IMR-90 (cell line): ENCODE data around the gene MYH10. TPM values are rescaled to one million over a fixed set of nuclear protein-coding genes. Genes with fewer than 3 reads are reported as not detected.

Source experiments
- ATAC-seq: fragments of 200-7000 bp; cut with Tn5 transposase; 2 replicates; pipeline ENCODE4 v1.9.1; 2020; ENCODE audit warnings: low read depth, mild to moderate bottlenecking, moderate library complexity
- Bru-seq: library from RNA; stranded (reverse); fragments of 400-500 nt; gene quantifications from one replicate; lab custom pipeline; 2021; lab: Mats Ljungman, UMichigan
- BruChase-seq, 2 experiments: library from RNA; stranded (reverse); fragments of 400-500 nt; gene quantifications; one replicate each; lab custom pipeline; 2021; lab: Mats Ljungman, UMichigan
- BruUV-seq: library from RNA; stranded (reverse); fragments of 400-500 nt; replicated peaks from 2 replicates; lab custom pipeline; 2021; lab: Mats Ljungman, UMichigan
- CTCF ChIA-PET: fragments of 300-600 bp; formaldehyde crosslinking; extraction: SDS; loops from one replicate; lab custom pipeline; 2021; ENCODE audit warnings: antibody characterized with exemption; lab: Yijun Ruan, JAX
- POLR2A ChIA-PET: fragments of 300-600 bp; sonication (Branson Sonifier 250); formaldehyde crosslinking; loops from one replicate; lab custom pipeline; 2022; ENCODE audit warnings: antibody characterized with exemption; ENCODE audit not compliant: unreplicated experiment; lab: Charles Lee
- DNase-seq: peaks from one replicate; pipeline ENCODE4 v3.0.0; 2013
- H2AFZ ChIP-seq: replicated peaks from 2 replicates; pipeline ENCODE3; 2013; ENCODE audit warnings: low read length, mild to moderate bottlenecking; ENCODE audit not compliant: poor library complexity
- H2AK5ac ChIP-seq: 2 replicates; pipeline ENCODE4 v1.6.1; 2013; ENCODE audit warnings: low read depth, low read length, inconsistent platforms
- H2AK9ac ChIP-seq: replicated peaks from 2 replicates; pipeline ENCODE3; 2013; ENCODE audit warnings: mild to moderate bottlenecking, low read depth, low read length, moderate library complexity; ENCODE audit not compliant: poor library complexity
- H2BK120ac ChIP-seq: 2 replicates; pipeline ENCODE4 v1.6.1; 2013; ENCODE audit warnings: low read depth, low read length, inconsistent platforms
- H2BK15ac ChIP-seq: 3 replicates; pipeline ENCODE4 v1.6.1; 2013; ENCODE audit warnings: low read depth, low read length, inconsistent platforms
- H2BK20ac ChIP-seq: 2 replicates; pipeline ENCODE4 v1.6.1; 2013; ENCODE audit warnings: low read depth, mild to moderate bottlenecking, inconsistent platforms, low read length, moderate library complexity
- H2BK5ac ChIP-seq: 2 replicates; pipeline ENCODE4 v1.6.1; 2013; ENCODE audit warnings: mild to moderate bottlenecking, low read depth, low read length, inconsistent platforms; ENCODE audit not compliant: poor library complexity, severe bottlenecking
- H3K14ac ChIP-seq: replicated peaks from 2 replicates; pipeline ENCODE4 v1.6.1; 2013; ENCODE audit warnings: low read depth, low read length, inconsistent platforms
- H3K18ac ChIP-seq: 2 replicates; pipeline ENCODE4 v1.6.1; 2013; ENCODE audit warnings: low read depth, low read length, control low read depth
- H3K23ac ChIP-seq: 2 replicates; pipeline ENCODE4 v1.6.1; 2013; ENCODE audit warnings: low read depth, low read length, inconsistent platforms
- H3K27ac ChIP-seq: 2 replicates; pipeline ENCODE4 v1.5.1; 2013; ENCODE audit warnings: mild to moderate bottlenecking, control low read depth, low read length; ENCODE audit not compliant: insufficient read depth
- H3K27me3 ChIP-seq: 2 replicates; pipeline ENCODE4 v1.6.1; 2013; ENCODE audit warnings: low read length; ENCODE audit not compliant: control insufficient read depth, insufficient read depth
- H3K36me3 ChIP-seq: 2 replicates; pipeline ENCODE4 v1.6.1; 2013; ENCODE audit warnings: low read length, mixed read lengths; ENCODE audit not compliant: control insufficient read depth, insufficient read depth
- H3K4ac ChIP-seq: 2 replicates; pipeline ENCODE4 v1.6.1; 2013; ENCODE audit warnings: low read depth, low read length, inconsistent platforms
- H3K4me1 ChIP-seq: 2 replicates; pipeline ENCODE4 v1.6.1; 2013; ENCODE audit warnings: low read length, mixed read lengths; ENCODE audit not compliant: control insufficient read depth, insufficient read depth
- H3K4me2 ChIP-seq: 2 replicates; pipeline ENCODE4 v1.6.1; 2013; ENCODE audit warnings: low read depth, mild to moderate bottlenecking, control low read depth, low read length, moderate library complexity
- H3K4me3 ChIP-seq: 2 replicates; pipeline ENCODE4 v1.5.1; 2013; ENCODE audit warnings: low read depth, mild to moderate bottlenecking, control low read depth, low read length, moderate library complexity; ENCODE audit not compliant: insufficient read depth
- H3K56ac ChIP-seq: 2 replicates; pipeline ENCODE4 v1.6.1; 2013; ENCODE audit warnings: low read length, inconsistent platforms; ENCODE audit not compliant: insufficient read depth; ENCODE audit errors: extremely low read depth
- H3K79me1 ChIP-seq, 2 experiments: 2 replicates each; pipeline ENCODE4 v1.6.1; 2013; ENCODE audit warnings: low read length in 2 of 2, inconsistent platforms in 1 of 2, low read depth in 1 of 2
- H3K9ac ChIP-seq: 2 replicates; pipeline ENCODE4 v1.6.1; 2013; ENCODE audit warnings: low read depth, low read length, control low read depth
- H3K9me1 ChIP-seq: 2 replicates; pipeline ENCODE4 v1.6.1; 2013; ENCODE audit warnings: low read length, inconsistent platforms; ENCODE audit not compliant: insufficient read depth
- H3K9me3 ChIP-seq: 2 replicates; pipeline ENCODE4 v1.6.1; 2013; ENCODE audit warnings: low read length; ENCODE audit not compliant: control insufficient read depth, insufficient read depth
- H4K20me1 ChIP-seq: 2 replicates; pipeline ENCODE4 v1.6.1; 2013; ENCODE audit warnings: low read length, inconsistent platforms; ENCODE audit not compliant: insufficient read depth
- H4K5ac ChIP-seq: 2 replicates; pipeline ENCODE4 v1.6.1; 2013; ENCODE audit warnings: mild to moderate bottlenecking, low read depth, low read length, control low read depth
- H4K8ac ChIP-seq, 2 experiments: 2 replicates each; pipeline ENCODE4 v1.6.1; 2013; ENCODE audit warnings: low read depth in 2 of 2, low read length in 2 of 2, control low read depth in 1 of 2, inconsistent platforms in 1 of 2
- H4K91ac ChIP-seq: 2 replicates; pipeline ENCODE4 v1.6.1; 2013; ENCODE audit warnings: low read depth, low read length, inconsistent platforms; ENCODE audit not compliant: insufficient read depth
- MAFK ChIP-seq: IDR thresholded peaks from 2 replicates; pipeline ENCODE4 v1.6.1; 2012; ENCODE audit warnings: low read depth, low read length, improper control_type of control experiment
- POLR2A ChIP-seq: IDR thresholded peaks from 2 replicates; pipeline ENCODE4 v1.6.1; 2012; ENCODE audit warnings: mild to moderate bottlenecking, low read depth, low read length
- RAD21 ChIP-seq: IDR thresholded peaks from 2 replicates; pipeline ENCODE4 v1.6.1; 2012; ENCODE audit warnings: low read length, improper control_type of control experiment
- WGBS, 2 experiments: methylation state at CpG; one replicate each; pipeline versions ENCODE4 v1.1.5 to v1.1.7; 2013; ENCODE audit warnings: missing lambda C conversion rate in 2 of 2; ENCODE audit not compliant: insufficient read length in 1 of 2; ENCODE audit errors: extremely low coverage in 2 of 2; 5-methylcytosine and 5-hydroxymethylcytosine counted together
- dilution Hi-C: fragments of 300-500 bp; cut with HindIII; formaldehyde crosslinking; loops from one replicate; pipeline ENCODE4 v1.14.3; 2018; ENCODE audit warnings: low sequenced_read_pairs; ENCODE audit not compliant: unreplicated experiment
- in situ Hi-C: fragments of 300-500 bp; cut with MboI; formaldehyde crosslinking; loops from 3 replicates; pipeline ENCODE4 v1.14.3; 2019; ENCODE audit warnings: low sequenced_read_pairs, inconsistent platforms, mixed read lengths
- intact Hi-C: fragments of 100-400 bp; cut with micrococcal nuclease; formaldehyde crosslinking; loops from 2 replicates; pipeline ENCODE4 v1.10.0; 2022
- long read RNA-seq: library from polyadenylated mRNA; unstranded; transcript quantifications from one replicate; pipeline ENCODE4 v2.0.0, GENCODE V29; 2021; ENCODE audit not compliant: unreplicated experiment
- polyA plus RNA-seq, 3 experiments: library from polyadenylated mRNA; depleted of rRNA; stranded (reverse); fragments of >200 nt; gene quantifications; 2 replicates each; pipeline ENCODE4 v1.2.3, GENCODE V29; 2012; ENCODE audit warnings: low replicate concordance in 1 of 3
- total RNA-seq: library from RNA; depleted of rRNA; stranded (reverse); fragments of >200 nt; gene quantifications from 2 replicates; pipeline ENCODE4 v1.2.3, GENCODE V29; 2012; rRNA removed
- TF ChIP-seq, protein P1 (sequence below): conservative IDR thresholded peaks from 2 replicates; pipeline ENCODE4 v1.5.1; 2012; ENCODE audit warnings: mild to moderate bottlenecking, low read depth, low read length, improper control_type of control experiment

MYH10 gene
- total RNA-seq = 95.2 and 102 TPM in 2 replicates
- polyA plus RNA-seq (2012; rRNA removed) = 71.2 and 73.3 TPM in 2 replicates
- 40.4 and 66.0 TPM in 2 replicates for polyA plus RNA-seq (2012; cell fraction: cytosol; rRNA removed)
- polyA plus RNA-seq (2012; cell fraction: nucleus; rRNA removed; ENCODE audit: low replicate concordance) = 109 and 113 TPM in 2 replicates
- Bru-seq, nascent RNA = percentile 87 among the genes with signal in this experiment
- percentile 87 among the genes with signal in this experiment for BruChase-seq, experiment 1, labeled RNA remaining after a 6-hour chase
- BruChase-seq, experiment 2, labeled RNA remaining after a 2-hour chase = percentile 84 among the genes with signal in this experiment
- long read RNA-seq, full-length matches to known transcripts = 2 of 134 reads
- long read RNA-seq, partial matches to known transcripts = 113 of 134 reads
- long read RNA-seq, other reads (novel, unspliced or antisense) = 19 of 134 reads

DNA sequence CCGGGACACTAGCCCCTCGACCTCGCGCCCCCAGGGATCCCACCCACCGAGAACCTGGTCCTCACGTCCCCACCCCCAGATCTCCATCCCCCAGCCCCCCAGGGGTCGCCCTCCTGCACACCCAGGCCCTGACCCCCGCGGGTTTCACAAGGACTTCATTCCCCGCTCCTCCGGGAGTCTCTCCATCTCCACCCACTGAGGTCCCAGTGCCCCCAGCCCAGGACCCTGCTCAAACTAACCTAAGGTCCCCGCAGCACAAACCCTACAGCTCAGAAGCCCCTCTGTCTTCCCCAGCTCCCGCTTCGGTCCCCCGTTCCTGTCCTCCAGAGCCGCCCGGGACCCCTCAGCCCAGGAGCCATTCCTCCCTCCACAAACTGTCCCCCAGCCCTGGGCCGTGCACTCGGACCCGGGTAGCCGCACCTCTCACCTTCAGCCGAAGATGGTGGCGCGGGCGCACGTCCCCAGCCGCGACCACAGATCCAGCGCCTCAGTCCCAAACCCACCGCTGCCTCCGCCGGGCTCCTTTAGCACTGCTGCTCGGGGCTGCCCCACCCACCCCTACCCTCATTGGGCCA is at the start of gene MYH10:
Gene MYH10 (minus strand): TSS at position 499 of the 575 bp plus-strand sequence. CDS start 7,479 bp downstream, outside the sequence.
- in situ Hi-C loops = no loop called here
- H2BK15ac ChIP-seq = no peak within 1 kb of the TSS
- ChIA-PET POLR2A (no interaction called here), CTCF (interaction anchor here (0.7 to 1.3 kb wide), 2 partner anchors 61 to 702 kb away, joined by 3 to 4 read pairs; no protein-coding TSS in a partner anchor)
- ATAC-seq (no peak; the same call in 1 of the 2 replicates), DNase-seq (no peak)
- no peaks in the 10 kb centered on the region for H3K27me3 ChIP-seq
- H2AK9ac ChIP-seq = peak within 1 kb of the TSS; percentile 95
- H3K4ac ChIP-seq = peak within 1 kb of the TSS; percentile 92
- intact Hi-C loops = loop anchor here (1.0 kb wide), 3 partner anchors 68 to 141 kb away; no protein-coding TSS in a partner anchor
- H4K91ac ChIP-seq = peak within 1 kb of the TSS; percentile 70
- peak within 1 kb of the TSS; percentile 97 for H3K23ac ChIP-seq
- peak within 1 kb of the TSS; percentile 98 for H3K9ac ChIP-seq
- H4K5ac ChIP-seq = no peak within 1 kb of the TSS
- peak within 1 kb of the TSS; percentile 75 for H3K4me3 ChIP-seq
- H2AFZ ChIP-seq = peak within 1 kb of the TSS; percentile 95
- H3K79me1 ChIP-seq = peaks cover 13 to 32% of the 10 kb centered on the region in 2 experiments
- no peaks in the 10 kb centered on the region for H3K36me3 ChIP-seq
- peak within 1 kb of the TSS; percentile 69 to 82; a peak in 2 of 4 replicates for H4K8ac ChIP-seq
- peaks cover 4% of the 10 kb centered on the region for H3K9me1 ChIP-seq
- peak within 1 kb of the TSS; percentile 43 for H2AK5ac ChIP-seq
- dilution Hi-C loops = no loop called here
- TF ChIP-seq RAD21 = peak; percentile 28
- no peak for TF ChIP-seq MAFK
- TF ChIP-seq, protein P1, sequence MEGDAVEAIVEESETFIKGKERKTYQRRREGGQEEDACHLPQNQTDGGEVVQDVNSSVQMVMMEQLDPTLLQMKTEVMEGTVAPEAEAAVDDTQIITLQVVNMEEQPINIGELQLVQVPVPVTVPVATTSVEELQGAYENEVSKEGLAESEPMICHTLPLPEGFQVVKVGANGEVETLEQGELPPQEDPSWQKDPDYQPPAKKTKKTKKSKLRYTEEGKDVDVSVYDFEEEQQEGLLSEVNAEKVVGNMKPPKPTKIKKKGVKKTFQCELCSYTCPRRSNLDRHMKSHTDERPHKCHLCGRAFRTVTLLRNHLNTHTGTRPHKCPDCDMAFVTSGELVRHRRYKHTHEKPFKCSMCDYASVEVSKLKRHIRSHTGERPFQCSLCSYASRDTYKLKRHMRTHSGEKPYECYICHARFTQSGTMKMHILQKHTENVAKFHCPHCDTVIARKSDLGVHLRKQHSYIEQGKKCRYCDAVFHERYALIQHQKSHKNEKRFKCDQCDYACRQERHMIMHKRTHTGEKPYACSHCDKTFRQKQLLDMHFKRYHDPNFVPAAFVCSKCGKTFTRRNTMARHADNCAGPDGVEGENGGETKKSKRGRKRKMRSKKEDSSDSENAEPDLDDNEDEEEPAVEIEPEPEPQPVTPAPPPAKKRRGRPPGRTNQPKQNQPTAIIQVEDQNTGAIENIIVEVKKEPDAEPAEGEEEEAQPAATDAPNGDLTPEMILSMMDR = peak; percentile 25; the same call in 1 of the 2 replicates
- peak; percentile 61 for TF ChIP-seq POLR2A
- H3K56ac ChIP-seq = peak within 1 kb of the TSS; percentile 87; the same call in 1 of the 2 replicates
- peaks cover 2% of the 10 kb centered on the region; the same call in 1 of the 2 replicates for H3K4me1 ChIP-seq
- peak within 1 kb of the TSS; percentile 95 for H3K4me2 ChIP-seq
- no peak within 1 kb of the TSS for H2BK20ac ChIP-seq
- BruUV-seq = no TSS peak
- 1% methylated on average over 18 of the region's 33 CpGs; no CpG with 5 or more reads in 1 of the 2 experiments for WGBS, 2 experiments
- no peak within 1 kb of the TSS; the same call in 1 of the 2 replicates for H3K18ac ChIP-seq
- H3K14ac ChIP-seq = peak within 1 kb of the TSS; percentile 94
- peak within 1 kb of the TSS; percentile 80 for H2BK5ac ChIP-seq
- peak within 1 kb of the TSS; percentile 73 for H2BK120ac ChIP-seq
- H3K27ac ChIP-seq = peak within 1 kb of the TSS; percentile 98
- peaks cover 8% of the 10 kb centered on the region; the same call in 1 of the 2 replicates for H4K20me1 ChIP-seq
- no peaks in the 10 kb centered on the region for H3K9me3 ChIP-seq
